GM19240 (cell line): ENCODE results near the gene NCBP2L.

Experiments used
- DNase-seq: peaks from one replicate; pipeline ENCODE4 v3.0.0; 2011; ENCODE audit warnings: low spot score; ENCODE audit not compliant: insufficient read length

NCBP2L gene

DNA sequence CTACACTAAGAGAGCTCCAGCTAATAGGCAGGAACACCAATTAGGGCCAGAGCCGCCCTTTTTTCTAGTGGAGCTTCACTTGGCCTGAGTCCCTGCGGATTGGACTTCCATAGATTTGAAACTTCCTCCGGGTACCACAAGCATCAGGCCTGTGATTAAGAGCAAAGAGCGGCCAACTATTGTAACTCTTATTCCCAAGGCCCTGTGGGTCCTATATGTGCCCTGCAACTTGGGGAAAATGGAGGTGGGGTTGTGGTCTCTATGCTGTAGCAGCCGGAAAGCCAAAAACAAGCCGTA, at the start of gene NCBP2L:
NCBP2L (plus strand) TSS at position 198 of the 297 bp plus-strand sequence. CDS start 16,488 bp downstream, outside the sequence.
- DNase-seq, result no peak

GRCh38 chrX:107728371-107729099, 49.0 kb upstream of the NCBP2L start:
- no peak for DNase-seq

DNA sequence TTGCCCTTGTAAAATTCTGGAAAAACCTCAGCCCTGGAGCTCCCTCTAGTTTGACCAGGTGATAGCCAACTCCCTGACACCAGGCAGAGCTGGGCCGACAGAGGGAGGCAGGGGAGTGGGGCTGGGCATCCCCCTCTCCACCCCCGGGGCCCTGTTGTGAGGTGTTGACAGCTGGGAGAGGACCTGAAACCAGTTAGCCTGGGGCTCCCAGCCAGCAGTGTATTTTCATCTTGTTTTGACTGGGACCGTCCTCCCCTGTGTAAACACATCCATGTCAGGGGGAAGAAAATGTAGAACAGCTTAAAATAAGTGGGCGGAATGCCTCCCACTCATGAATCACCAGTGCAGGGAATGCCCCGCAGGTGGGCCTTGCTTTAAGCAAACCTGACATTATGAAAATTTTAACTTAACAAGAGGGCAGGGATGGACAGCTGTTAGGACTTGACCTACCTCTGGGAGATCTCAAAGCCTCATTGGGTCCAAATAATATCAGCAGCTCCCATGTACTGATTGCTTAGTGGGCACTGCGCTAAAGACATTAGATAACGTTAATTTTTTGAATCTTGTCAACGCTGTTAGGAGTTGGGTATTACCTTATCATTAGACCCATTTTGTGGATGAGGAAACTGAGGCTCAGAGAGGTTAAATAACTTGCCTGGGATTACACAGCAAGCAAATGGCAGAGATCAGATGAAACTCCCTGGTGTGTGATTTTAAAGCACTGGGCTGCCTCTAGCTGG, 47.8 kb upstream of the NCBP2L start:
- DNase-seq, result no peak

GRCh38 chrX:107730298-107730655, 47.3 kb upstream of the NCBP2L start:
- DNase-seq, result no peak

- no peak for DNase-seq
These were observed 46.4 kb upstream of the NCBP2L start for GRCh38 chrX:107730991-107731766.

DNA sequence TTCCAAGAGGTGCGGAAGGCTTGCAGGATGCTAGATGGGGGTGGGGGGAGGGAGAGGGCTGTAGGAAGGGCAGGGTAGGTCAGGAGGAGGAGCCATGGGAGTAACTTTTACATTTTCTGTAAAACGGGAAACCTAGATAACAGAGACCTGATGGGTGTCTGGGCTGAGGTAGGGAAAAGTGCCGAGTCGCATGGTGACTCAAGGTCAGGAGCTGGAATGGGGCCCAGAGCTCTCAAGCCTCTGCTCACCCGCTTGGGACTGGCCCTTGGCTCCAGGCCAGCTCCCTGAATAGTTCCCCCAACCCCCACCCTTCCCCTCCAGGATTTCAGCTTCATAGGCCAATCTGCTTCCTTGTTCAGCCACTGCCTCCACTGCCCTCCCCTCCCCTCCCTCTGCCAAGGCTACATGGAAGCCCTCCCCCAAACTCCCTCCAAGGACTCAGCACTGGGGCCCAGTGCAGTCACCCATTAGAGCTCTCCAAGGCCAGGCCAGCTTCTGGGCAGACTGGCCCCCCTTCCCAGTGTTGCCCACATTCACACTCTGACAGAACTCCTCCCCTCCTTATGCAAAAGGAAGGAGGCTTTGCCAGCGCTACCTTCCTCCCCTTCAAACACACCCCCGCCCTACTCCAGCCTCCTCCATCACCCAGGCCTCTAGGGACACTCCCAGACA, 45.6 kb upstream of the NCBP2L start:
- DNase-seq, result no peak

DNA sequence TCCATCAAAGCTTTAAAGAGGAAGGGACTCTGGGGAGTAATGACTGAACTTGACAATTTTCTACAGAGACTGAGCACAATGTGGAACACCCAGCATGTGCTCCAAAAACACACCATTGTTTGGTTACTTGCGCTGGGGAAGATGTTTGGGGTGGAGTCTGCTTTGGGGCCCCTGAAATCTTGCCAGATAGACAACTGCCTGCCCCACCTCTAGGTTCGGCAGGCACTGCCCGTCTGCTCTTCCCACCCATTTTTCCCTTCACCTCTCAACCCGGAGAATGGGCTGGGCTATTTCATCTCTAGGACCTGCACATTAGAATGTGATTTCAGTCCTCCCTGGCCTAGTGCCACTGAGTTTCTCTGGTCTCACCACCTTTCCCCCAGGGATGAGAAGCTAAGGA, 43.8 kb upstream of the NCBP2L start:
- DNase-seq, result no peak

- no peak for DNase-seq
These were observed 42.9 kb upstream of the NCBP2L start for GRCh38 chrX:107734646-107735045.

DNA sequence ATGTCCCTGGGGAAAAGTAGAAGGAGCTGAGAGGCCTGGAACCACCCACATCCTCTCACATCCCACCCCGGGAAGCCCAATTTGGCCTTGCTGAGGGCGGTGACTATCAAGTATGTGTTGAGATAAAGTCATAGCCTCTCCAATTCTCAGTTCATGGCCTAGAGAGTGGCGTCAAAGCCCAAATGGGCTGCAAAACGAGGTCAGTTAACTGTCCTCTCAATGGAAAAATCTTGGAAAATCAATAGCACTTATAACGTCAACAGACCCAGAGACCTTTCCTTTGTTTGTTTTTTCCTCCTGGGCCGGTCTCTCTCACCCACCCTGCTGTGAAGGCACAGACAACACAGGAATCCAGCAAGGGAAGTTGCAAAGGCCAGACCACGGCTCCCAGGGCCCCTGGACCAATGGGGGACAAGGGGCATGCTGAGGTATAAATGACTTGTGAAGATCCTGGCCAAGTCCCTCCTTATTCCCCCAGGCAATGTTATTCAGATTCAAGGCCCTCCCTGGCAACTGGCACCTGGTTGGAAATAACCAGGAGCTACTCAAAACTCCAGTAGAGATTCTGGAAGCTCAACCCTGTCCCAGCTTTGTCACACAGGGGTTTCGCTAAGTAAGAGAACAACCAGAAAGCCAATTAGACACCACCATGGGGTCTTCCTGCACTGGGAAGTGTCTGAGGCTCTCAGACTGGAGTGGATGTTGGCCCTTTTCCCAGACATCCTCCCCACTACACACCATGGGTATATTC, 40.6 kb upstream of the NCBP2L start:
- DNase-seq, result no peak

DNA sequence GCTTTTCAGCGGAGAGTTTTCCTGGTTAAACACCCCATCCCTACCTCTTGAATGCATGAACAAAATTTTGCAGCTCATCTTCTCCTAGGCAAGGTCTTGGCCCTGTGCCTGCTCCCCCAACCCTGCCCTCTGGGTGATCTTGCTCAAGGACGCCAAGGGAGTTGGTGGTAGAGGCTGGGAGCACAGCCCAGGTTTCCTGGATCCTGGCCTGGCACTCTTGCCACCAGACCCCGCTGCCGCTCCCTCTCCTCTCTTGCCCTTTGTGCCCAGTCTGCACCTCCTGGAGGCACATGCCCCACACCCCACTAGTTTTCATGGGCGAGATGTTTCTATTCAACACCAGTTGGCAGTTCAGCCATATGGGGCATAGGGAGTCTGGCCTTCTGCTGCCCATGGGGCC, 39.3 kb upstream of the NCBP2L start:
- no peak for DNase-seq

DNA sequence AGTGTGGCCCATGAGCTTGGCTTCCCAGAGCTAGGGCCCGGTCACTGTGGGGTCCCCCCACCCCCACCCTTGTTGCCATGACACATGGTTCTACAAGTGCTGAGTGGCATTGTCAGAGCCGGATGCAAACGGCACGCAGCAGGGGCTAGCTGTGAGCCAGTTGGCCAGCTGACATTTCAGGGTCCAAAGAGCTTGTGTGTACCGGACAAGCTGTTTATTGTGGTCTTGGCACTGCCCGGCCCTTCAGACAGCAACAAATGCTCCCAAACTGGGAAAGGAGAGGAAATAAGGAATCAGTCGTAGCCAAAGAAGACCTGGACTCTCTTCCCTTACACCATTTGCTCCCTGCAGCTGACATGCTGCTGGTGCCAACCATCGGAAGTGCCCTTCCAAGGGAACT, 38.8 kb upstream of the NCBP2L start:
- no peak for DNase-seq

DNA sequence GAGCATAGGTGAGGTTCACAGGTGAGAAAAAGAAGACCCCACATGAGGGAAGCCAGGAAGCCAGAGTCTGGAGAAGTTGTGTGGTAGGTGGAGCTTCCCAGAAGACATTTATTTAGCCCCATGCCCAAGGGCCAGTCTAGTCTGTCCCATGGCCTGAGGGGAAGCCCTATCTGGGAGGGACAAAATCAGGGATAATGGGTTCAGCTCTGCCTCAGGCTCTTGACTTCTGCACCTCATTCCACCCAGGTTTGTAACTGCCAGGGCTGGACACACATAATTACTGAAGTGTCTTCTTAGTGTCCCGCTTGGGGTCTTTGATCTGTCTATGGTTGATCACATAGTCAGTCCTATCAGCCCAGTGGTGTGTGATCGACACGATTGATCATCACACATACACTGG, 38.0 kb upstream of the NCBP2L start:
- no peak for DNase-seq

- no peak for DNase-seq
These were observed 36.1 kb upstream of the NCBP2L start for GRCh38 chrX:107741404-107741790.

- no peak for DNase-seq
These were observed 34.8 kb upstream of the NCBP2L start for GRCh38 chrX:107742700-107743191.

DNA sequence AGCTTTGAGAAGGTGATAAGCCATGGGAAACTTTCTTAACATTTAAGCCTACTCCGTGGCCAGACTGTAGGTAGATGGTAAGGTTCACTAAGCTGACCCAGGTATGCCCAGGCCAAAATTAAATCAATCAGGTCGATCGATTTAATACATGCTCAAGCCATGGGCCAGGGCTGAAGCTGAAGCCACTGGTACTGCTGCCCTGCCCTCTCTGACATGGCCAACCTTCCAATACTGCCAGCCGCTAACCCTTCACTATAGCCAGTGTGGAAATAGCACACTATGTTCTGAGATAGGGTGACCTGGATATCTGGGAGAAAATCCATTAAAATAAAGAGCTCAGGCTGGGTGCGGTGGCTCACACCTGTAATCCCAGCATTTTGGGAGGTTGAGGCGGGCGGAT, 33.5 kb upstream of the NCBP2L start:
- DNase-seq, result no peak

DNA sequence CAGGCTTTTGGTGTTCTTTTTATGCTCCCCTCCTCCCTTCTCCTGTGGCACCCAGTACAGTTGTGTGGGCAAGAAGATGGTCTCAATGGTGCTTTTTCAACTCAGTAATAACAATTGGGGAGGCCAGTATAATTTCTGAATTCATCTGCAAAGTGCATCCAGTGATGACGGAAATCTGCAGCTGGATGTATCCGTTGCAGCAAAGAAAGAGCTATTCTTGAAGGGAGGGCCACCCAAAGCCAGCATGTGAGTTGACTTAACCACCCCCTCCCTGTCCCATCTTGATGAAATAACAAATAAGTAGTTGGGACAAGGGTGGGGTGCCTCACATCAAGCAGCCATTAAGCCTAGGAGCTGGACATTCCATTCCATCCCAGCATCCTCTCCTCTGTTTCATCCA, 32.7 kb upstream of the NCBP2L start:
- DNase-seq, result no peak

DNA sequence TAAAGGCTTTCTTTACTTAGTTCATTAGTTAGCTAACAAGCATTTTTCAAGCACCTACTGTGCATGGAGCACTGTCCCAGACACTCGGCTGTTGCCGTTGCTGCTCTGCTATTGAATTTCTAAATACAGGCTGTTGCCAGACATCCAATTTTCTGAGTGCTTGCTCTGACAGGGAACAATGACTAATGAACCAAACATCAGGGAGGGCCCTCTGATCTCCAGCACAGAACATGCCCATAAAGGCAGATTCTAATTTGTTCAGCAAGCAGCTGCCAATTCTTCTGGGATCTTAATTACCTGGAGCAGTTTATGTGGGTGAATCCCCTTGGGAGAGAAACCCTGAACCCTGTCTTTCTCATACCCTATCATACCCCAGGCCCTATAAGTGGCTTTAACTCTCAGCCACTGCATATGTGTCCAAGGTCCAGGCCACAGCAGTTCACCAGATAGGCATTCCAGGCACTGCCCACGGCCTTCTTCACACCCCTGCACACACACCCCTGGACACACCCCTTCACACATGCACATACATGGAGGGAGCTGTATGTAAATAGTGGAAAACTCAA, 29.9 kb upstream of the NCBP2L start:
- no peak for DNase-seq

- no peak for DNase-seq
These were observed 29.0 kb upstream of the NCBP2L start for GRCh38 chrX:107748506-107748905.

DNA sequence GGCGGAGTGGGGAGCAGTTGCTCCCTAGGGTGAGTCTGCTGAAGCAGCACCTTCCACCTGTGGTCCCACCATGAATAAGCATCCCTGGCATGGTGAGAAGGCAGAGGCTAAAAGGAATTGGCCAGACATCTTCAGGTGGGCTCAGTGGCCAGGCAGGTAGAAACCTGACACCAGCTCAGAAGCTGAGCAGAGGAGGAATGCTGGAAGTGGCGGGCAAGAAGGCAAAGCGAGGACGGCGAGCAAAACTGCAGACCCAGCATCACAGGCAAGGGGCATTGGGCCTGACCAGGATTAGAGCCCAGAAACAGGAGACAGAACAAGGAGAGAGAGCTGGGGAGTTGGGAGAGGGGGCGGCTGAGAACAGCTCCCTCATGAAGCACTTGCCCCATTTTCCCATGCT, 27.3 kb upstream of the NCBP2L start:
- DNase-seq, result no peak

DNA sequence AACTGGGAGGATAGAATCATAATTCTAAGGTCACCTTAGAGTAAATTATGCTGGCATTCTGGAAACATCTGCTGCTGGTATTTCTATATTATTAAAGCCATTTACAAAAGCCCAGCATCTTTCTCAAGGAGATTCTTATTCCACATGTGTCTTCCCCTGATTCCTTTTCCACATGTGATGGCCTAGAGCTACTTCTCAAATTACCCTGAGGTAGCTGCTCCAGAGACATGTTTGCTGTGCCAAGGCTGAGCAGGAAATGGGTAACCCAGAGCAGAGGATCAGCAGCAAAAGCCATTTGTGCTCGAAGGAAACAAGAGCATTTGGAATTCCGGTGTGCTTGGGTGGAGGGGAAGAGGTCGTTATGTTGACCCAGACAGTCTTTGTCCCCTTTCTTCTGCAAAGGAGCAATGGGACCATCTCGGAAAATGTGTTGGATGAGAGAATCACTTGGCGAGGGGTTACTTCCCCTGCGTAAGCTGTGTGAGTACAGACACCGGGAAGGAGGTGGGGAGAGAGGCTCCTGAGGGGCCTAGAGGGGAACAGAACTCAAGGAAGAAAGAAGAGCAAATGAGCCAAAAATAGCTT, 26.6 kb upstream of the NCBP2L start:
- no peak for DNase-seq
